ENCODE measurements around the gene TGM5. TPM values are rescaled to one million over a fixed set of nuclear protein-coding genes. Genes with fewer than 3 reads are reported as not detected.

The TGM5 gene
- total and polyA plus RNA-seq, 2 donors (not counting 1 experiment from before 2014, with no cell fraction given), result 0.42 TPM; not detected in 1

DNA sequence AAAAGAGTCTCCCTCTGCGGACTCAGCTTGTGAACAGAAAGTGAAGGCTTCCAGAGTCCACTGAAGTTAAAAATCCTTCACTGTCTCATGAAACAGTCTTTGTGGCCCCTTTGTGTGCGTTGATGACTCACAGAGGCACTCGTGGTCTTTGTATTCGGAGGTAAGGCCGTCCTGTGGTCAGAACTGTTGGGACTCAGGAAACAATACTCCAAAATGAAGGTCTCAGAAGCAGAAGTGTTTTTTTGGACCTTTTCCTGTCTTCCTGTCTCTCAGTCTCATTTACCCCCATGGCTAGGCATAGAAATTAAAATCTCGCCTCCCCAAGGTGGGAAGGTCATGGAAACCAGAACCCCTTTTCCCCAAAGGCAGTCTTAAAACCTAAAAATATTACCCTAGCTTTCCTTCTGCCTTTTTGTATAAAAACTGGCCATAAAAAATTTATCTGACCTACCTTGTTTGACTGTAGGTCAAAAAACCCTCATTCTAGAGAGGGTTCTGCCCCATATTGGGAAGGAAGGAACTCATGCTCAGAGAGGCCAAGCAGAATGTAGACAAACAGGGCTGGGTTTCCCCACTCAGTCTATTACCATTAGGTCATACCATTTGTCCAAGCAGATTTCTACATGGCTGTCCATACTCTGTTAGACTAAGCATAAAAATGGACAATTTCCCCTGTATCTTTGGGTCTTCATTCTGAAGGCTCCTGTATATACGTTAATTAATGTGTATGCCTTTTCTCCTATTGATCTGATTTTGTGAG is 26.8 kb downstream of the TGM5 start:
- H3K27ac ChIP-seq (ENCODE audit: low read length in 2 of 2), result no peak overlapping the region
- H3K9me3 ChIP-seq (ENCODE audit: control extremely low read depth in 1 of 3, control insufficient read depth in 2 of 3, insufficient read depth in 1 of 3, low read length in 2 of 3), result no peaks in the 10 kb centered on the region
- H3K4me2 ChIP-seq (replicated peaks; ENCODE audit: low read depth, low read length, poor library complexity, severe bottlenecking), result no peak overlapping the region
- H3K4me1 ChIP-seq (ENCODE audit: control insufficient read depth in 2 of 2, insufficient read depth in 2 of 2, low read length in 2 of 2), result peaks cover 0 to 5% of the 10 kb centered on the region in 2 donors
- ATAC-seq (ENCODE audit: low read depth), result no peak
- H4K20me1 ChIP-seq (ENCODE audit: control insufficient read depth, insufficient read depth, low read length, poor library complexity, severe bottlenecking), result no peaks in the 10 kb centered on the region
- no peaks in the 10 kb centered on the region for H3K79me2 ChIP-seq (ENCODE audit: control insufficient read depth, insufficient read depth, low read length)
- H3K9ac ChIP-seq (ENCODE audit: low read length), result no peak overlapping the region
- no peak overlapping the region for H3K27ac Mint-ChIP-seq
- ChIA-PET CTCF (no interaction called here), POLR2A (no interaction called here)
- no peak for DNase-seq
- intact Hi-C loops (cut with micrococcal nuclease), result no loop called here
- H3K36me3 ChIP-seq (replicated peaks in 1 of 2; ENCODE audit: control extremely low read depth in 1 of 2, control insufficient read depth in 1 of 2, extremely low read depth in 1 of 2, insufficient read depth in 2 of 2, low read length in 1 of 2), result no peaks in the 10 kb centered on the region
- peaks cover 24% of the 10 kb centered on the region for H3K27me3 Mint-ChIP-seq
- peaks cover 5% of the 10 kb centered on the region for H3K4me1 Mint-ChIP-seq
- H3K4me3 Mint-ChIP-seq, result no peak overlapping the region
- H3K27me3 ChIP-seq (replicated peaks in 1 of 4; ENCODE audit: control extremely low read depth in 1 of 4, control insufficient read depth in 3 of 4, insufficient read depth in 4 of 4, low read length in 3 of 4), result peaks cover 0 to 11% (median 3%) of the 10 kb centered on the region in 4 experiments
- no peaks in the 10 kb centered on the region for H3K9me3 Mint-ChIP-seq (ENCODE audit: insufficient read depth)
- no peak for TF ChIP-seq EZH2 (IDR thresholded peaks at IDR 0.05; ENCODE audit: borderline replicate concordance, insufficient read depth, low read depth, low read length, poor library complexity, severe bottlenecking)
- TF ChIP-seq, protein P1, sequence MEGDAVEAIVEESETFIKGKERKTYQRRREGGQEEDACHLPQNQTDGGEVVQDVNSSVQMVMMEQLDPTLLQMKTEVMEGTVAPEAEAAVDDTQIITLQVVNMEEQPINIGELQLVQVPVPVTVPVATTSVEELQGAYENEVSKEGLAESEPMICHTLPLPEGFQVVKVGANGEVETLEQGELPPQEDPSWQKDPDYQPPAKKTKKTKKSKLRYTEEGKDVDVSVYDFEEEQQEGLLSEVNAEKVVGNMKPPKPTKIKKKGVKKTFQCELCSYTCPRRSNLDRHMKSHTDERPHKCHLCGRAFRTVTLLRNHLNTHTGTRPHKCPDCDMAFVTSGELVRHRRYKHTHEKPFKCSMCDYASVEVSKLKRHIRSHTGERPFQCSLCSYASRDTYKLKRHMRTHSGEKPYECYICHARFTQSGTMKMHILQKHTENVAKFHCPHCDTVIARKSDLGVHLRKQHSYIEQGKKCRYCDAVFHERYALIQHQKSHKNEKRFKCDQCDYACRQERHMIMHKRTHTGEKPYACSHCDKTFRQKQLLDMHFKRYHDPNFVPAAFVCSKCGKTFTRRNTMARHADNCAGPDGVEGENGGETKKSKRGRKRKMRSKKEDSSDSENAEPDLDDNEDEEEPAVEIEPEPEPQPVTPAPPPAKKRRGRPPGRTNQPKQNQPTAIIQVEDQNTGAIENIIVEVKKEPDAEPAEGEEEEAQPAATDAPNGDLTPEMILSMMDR (IDR thresholded peaks at IDR 0.05), result no peak
- peak overlapping the region; percentile 22 for H2AFZ ChIP-seq (ENCODE audit: insufficient read depth, low read depth, low read length, poor library complexity, severe bottlenecking)
- WGBS (ENCODE audit: insufficient coverage), result 0% methylated on average over 4 of the region's 7 CpGs
- H3K4me3 ChIP-seq (ENCODE audit: control extremely low read depth in 1 of 5, extremely low read depth in 1 of 5, insufficient read depth in 1 of 5, low read depth in 2 of 5, low read length in 4 of 5), result no peak overlapping the region

DNA sequence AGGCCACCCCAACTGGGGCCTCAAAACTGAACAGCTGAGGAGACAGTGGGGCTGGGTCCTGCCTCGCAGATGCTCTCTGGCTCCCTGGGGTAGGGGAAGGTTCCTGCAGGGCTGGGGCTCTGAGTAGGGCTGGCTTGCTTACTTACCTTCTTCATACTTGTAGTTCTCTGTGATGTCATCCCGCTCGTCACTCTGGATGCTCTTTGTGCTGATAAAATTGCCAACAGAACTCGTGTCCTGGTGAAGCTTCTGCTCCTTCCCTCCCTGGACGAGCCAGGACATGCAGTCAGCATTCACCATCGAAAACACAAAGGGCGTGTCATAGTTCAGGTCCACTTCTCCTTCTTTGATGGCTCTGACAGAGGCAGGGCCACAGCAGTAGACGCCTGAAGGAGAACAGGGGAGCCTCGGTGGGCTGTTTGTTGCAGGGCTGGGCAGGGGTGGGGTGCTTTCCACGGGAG is 28.0 kb downstream of the TGM5 start:
- TF ChIP-seq, protein P1 (IDR thresholded peaks at IDR 0.05), result no peak
- no peak for TF ChIP-seq EZH2 (IDR thresholded peaks at IDR 0.05; ENCODE audit: borderline replicate concordance, insufficient read depth, low read depth, low read length, poor library complexity, severe bottlenecking)
- WGBS (ENCODE audit: insufficient coverage), result 66% methylated on average over 9 of the region's 10 CpGs
- no peak for DNase-seq
- POLR2A ChIA-PET, result no interaction called here
- Histone ChIP-seq H3K4me3 (ENCODE audit: control extremely low read depth in 1 of 5, extremely low read depth in 1 of 5, insufficient read depth in 1 of 5, low read depth in 2 of 5, low read length in 4 of 5) (no peak overlapping the region), H2AFZ (ENCODE audit: insufficient read depth, low read depth, low read length, poor library complexity, severe bottlenecking) (no peak overlapping the region), H3K27me3 (replicated peaks in 1 of 4; ENCODE audit: control extremely low read depth in 1 of 4, control insufficient read depth in 3 of 4, insufficient read depth in 4 of 4, low read length in 3 of 4) (peaks cover 0 to 11% (median 3%) of the 10 kb centered on the region in 4 experiments), H4K20me1 (ENCODE audit: control insufficient read depth, insufficient read depth, low read length, poor library complexity, severe bottlenecking) (no peaks in the 10 kb centered on the region), H3K4me1 (ENCODE audit: control insufficient read depth in 2 of 2, insufficient read depth in 2 of 2, low read length in 2 of 2) (peaks cover 0 to 5% of the 10 kb centered on the region in 2 donors), H3K27ac (ENCODE audit: low read length in 2 of 2) (no peak overlapping the region), H3K79me2 (ENCODE audit: control insufficient read depth, insufficient read depth, low read length) (no peaks in the 10 kb centered on the region), H3K9ac (ENCODE audit: low read length) (no peak overlapping the region), H3K4me2 (replicated peaks; ENCODE audit: low read depth, low read length, poor library complexity, severe bottlenecking) (no peak overlapping the region), H3K36me3 (replicated peaks in 1 of 2; ENCODE audit: control extremely low read depth in 1 of 2, control insufficient read depth in 1 of 2, extremely low read depth in 1 of 2, insufficient read depth in 2 of 2, low read length in 1 of 2) (no peaks in the 10 kb centered on the region), H3K9me3 (ENCODE audit: control extremely low read depth in 1 of 3, control insufficient read depth in 2 of 3, insufficient read depth in 1 of 3, low read length in 2 of 3) (no peaks in the 10 kb centered on the region)
- peaks cover 24% of the 10 kb centered on the region for H3K27me3 Mint-ChIP-seq
- no peak for ATAC-seq (ENCODE audit: low read depth)
- CTCF ChIA-PET, result no interaction called here
- no peaks in the 10 kb centered on the region for H3K9me3 Mint-ChIP-seq (ENCODE audit: insufficient read depth)
- H3K4me1 Mint-ChIP-seq, result peaks cover 5% of the 10 kb centered on the region
- no peak overlapping the region for H3K27ac Mint-ChIP-seq
- H3K4me3 Mint-ChIP-seq, result no peak overlapping the region
- intact Hi-C loops (cut with micrococcal nuclease), result no loop called here
